H9 (cell line): Measurements from ENCODE around the gene S1PR5. TPM values are rescaled to one million over a fixed set of nuclear protein-coding genes. Genes with fewer than 3 reads are reported as not detected.

Source experiments
- DNase-seq: peaks from one replicate; pipeline ENCODE4 v3.0.0-alpha.2; 2017
- H2AFZ ChIP-seq: one replicate; pipeline ENCODE4 v1.6.1; 2013; ENCODE audit warnings: mild to moderate bottlenecking, low read length, control low read depth, moderate library complexity
- H2AK5ac ChIP-seq: 2 replicates; pipeline ENCODE4 v1.6.1; 2013; ENCODE audit warnings: low read length, control low read depth, mixed read lengths; ENCODE audit not compliant: insufficient read length
- H2BK120ac ChIP-seq: one replicate; pipeline ENCODE4 v1.6.1; 2013; ENCODE audit warnings: low read depth, mild to moderate bottlenecking, low read length, control low read depth, inconsistent platforms; ENCODE audit not compliant: poor library complexity, severe bottlenecking
- H2BK12ac ChIP-seq: 2 replicates; pipeline ENCODE4 v1.6.1; 2013; ENCODE audit warnings: low read length, control low read depth, mixed read lengths, low read depth; ENCODE audit not compliant: insufficient read length
- H2BK15ac ChIP-seq: 2 replicates; pipeline ENCODE4 v1.6.1; 2013; ENCODE audit warnings: low read depth, low read length, control low read depth
- H2BK20ac ChIP-seq: one replicate; pipeline ENCODE4 v1.6.1; 2013; ENCODE audit warnings: low read depth, mild to moderate bottlenecking, low read length, control low read depth, inconsistent platforms; ENCODE audit not compliant: poor library complexity, severe bottlenecking
- H2BK5ac ChIP-seq: 2 replicates; pipeline ENCODE4 v1.6.1; 2013; ENCODE audit warnings: low read length, control low read depth, mixed read lengths; ENCODE audit not compliant: insufficient read length
- H3K14ac ChIP-seq: 2 replicates; pipeline ENCODE4 v1.6.1; 2013; ENCODE audit warnings: low read length, control low read depth; ENCODE audit not compliant: insufficient read depth
- H3K18ac ChIP-seq: 2 replicates; pipeline ENCODE4 v1.6.1; 2013; ENCODE audit warnings: low read depth, mild to moderate bottlenecking, mixed read lengths, low read length, control low read depth; ENCODE audit not compliant: insufficient read length
- H3K23ac ChIP-seq: 2 replicates; pipeline ENCODE4 v1.6.1; 2013; ENCODE audit warnings: low read length, control low read depth, mixed read lengths, low read depth; ENCODE audit not compliant: insufficient read length
- H3K23me2 ChIP-seq: 2 replicates; pipeline ENCODE4 v1.6.1; 2013; ENCODE audit warnings: low read depth, mild to moderate bottlenecking, mixed read lengths, low read length, control low read depth; ENCODE audit not compliant: insufficient read length, poor library complexity, severe bottlenecking
- H3K27ac ChIP-seq: 2 replicates; pipeline ENCODE4 v1.5.1; 2013; ENCODE audit warnings: low read length, control low read depth, mixed read lengths, low read depth; ENCODE audit not compliant: insufficient read length
- H3K27me3 ChIP-seq: 2 replicates; pipeline ENCODE4 v1.6.1; 2013; ENCODE audit warnings: low read length, control low read depth, inconsistent platforms; ENCODE audit not compliant: insufficient read depth
- H3K4ac ChIP-seq: 2 replicates; pipeline ENCODE4 v1.6.1; 2013; ENCODE audit warnings: low read depth, mild to moderate bottlenecking, control low read depth, inconsistent platforms, low read length, moderate library complexity
- H3K4me1 ChIP-seq: 2 replicates; pipeline ENCODE4 v1.6.1; 2013; ENCODE audit warnings: low read length, control low read depth, inconsistent platforms; ENCODE audit not compliant: insufficient read depth
- H3K4me2 ChIP-seq: 2 replicates; pipeline ENCODE4 v1.6.1; 2013; ENCODE audit warnings: low read length, control low read depth, mixed read lengths; ENCODE audit not compliant: insufficient read length, insufficient read depth
- H3K56ac ChIP-seq: 2 replicates; pipeline ENCODE4 v1.6.1; 2013; ENCODE audit warnings: low read depth, mild to moderate bottlenecking, mixed read lengths, low read length, control low read depth; ENCODE audit not compliant: insufficient read length
- H3K79me1 ChIP-seq: 2 replicates; pipeline ENCODE4 v1.6.1; 2013; ENCODE audit warnings: low read depth, mild to moderate bottlenecking, moderate library complexity, low read length, control low read depth, inconsistent platforms; ENCODE audit not compliant: insufficient read depth, poor library complexity, severe bottlenecking
- H3K79me2 ChIP-seq: 2 replicates; pipeline ENCODE4 v1.6.1; 2013; ENCODE audit warnings: low read length, control low read depth, inconsistent platforms; ENCODE audit not compliant: insufficient read depth
- H3K9ac ChIP-seq: 2 replicates; pipeline ENCODE4 v1.6.1; 2013; ENCODE audit warnings: low read length, control low read depth, mixed read lengths; ENCODE audit not compliant: insufficient read length; ENCODE audit errors: extremely low read depth
- H3K9me3 ChIP-seq: one replicate; pipeline ENCODE4 v1.6.1; 2013; ENCODE audit warnings: low read depth, low read length, inconsistent platforms; ENCODE audit not compliant: control insufficient read depth
- H3T11ph ChIP-seq: one replicate; pipeline ENCODE4 v1.6.1; 2013; ENCODE audit warnings: mild to moderate bottlenecking, low read length, control low read depth, inconsistent platforms
- H4K20me1 ChIP-seq: one replicate; pipeline ENCODE4 v1.6.1; 2013; ENCODE audit not compliant: control insufficient read depth, insufficient read length, insufficient read depth
- H4K5ac ChIP-seq: 2 replicates; pipeline ENCODE4 v1.6.1; 2013; ENCODE audit warnings: low read depth, mild to moderate bottlenecking, mixed read lengths, low read length, control low read depth; ENCODE audit not compliant: insufficient read length
- H4K8ac ChIP-seq: replicated peaks from 2 replicates; pipeline ENCODE4 v1.6.1; 2013; ENCODE audit warnings: low read length, control low read depth, mixed read lengths, low read depth; ENCODE audit not compliant: insufficient read length
- H4K91ac ChIP-seq: 2 replicates; pipeline ENCODE4 v1.6.1; 2013; ENCODE audit warnings: low read depth, mild to moderate bottlenecking, moderate library complexity, mixed read lengths, low read length, control low read depth; ENCODE audit not compliant: insufficient read length
- H3K27ac Mint-ChIP-seq, 3 experiments: 2 replicates in 2 of 3; 3 replicates in 1 of 3; pipeline ENCODE4 v1.8.0; 2020 to 2021; ENCODE audit warnings: mixed read lengths in 3 of 3, mild to moderate bottlenecking in 1 of 3, moderate library complexity in 1 of 3
- H3K27me3 Mint-ChIP-seq: 2 replicates; pipeline ENCODE4 v1.8.0; 2021; ENCODE audit warnings: low read depth, mild to moderate bottlenecking, moderate library complexity, mixed read lengths
- H3K36me3 Mint-ChIP-seq, 3 experiments: 2 replicates in 2 of 3; 3 replicates in 1 of 3; pipeline ENCODE4 v1.8.0; 2020 to 2021; ENCODE audit warnings: low read depth in 3 of 3, mixed read lengths in 3 of 3; ENCODE audit not compliant: insufficient read depth in 1 of 3
- H3K4me1 Mint-ChIP-seq, 2 experiments: 2 replicates each; pipeline ENCODE4 v1.8.0; 2020; ENCODE audit warnings: mixed read lengths in 2 of 2
- H3K4me3 Mint-ChIP-seq, 2 experiments: 2 replicates in 1 of 2; 3 replicates in 1 of 2; pipeline ENCODE4 v1.8.0; 2020 to 2021; ENCODE audit warnings: mild to moderate bottlenecking in 2 of 2, mixed read lengths in 2 of 2, moderate library complexity in 1 of 2
- H3K9me3 Mint-ChIP-seq, 2 experiments: 2 replicates in 1 of 2; 3 replicates in 1 of 2; pipeline ENCODE4 v1.8.0; 2020; ENCODE audit warnings: mild to moderate bottlenecking in 2 of 2, mixed read lengths in 2 of 2, moderate library complexity in 1 of 2
- WGBS: extraction: QIAGEN DNeasy Blood & Tissue Kit; methylation state at CpG from one replicate; pipeline ENCODE4 v1.1.7; 2013; ENCODE audit warnings: missing lambda C conversion rate, low lambda C conversion rate, mixed read lengths; ENCODE audit not compliant: insufficient read length; ENCODE audit errors: extremely low coverage; 5-methylcytosine and 5-hydroxymethylcytosine counted together
- total RNA-seq: library from RNA; stranded (reverse); gene quantifications from 2 replicates; pipeline ENCODE4 v1.2.1, GENCODE V29; 2021
- TF ChIP-seq, protein P1 (sequence below): fragments of 200-600 bp; sonication (generic); conservative IDR thresholded peaks from 3 replicates; pipeline ENCODE4 v1.8.0; 2021; ENCODE audit warnings: antibody characterized with exemption, mild to moderate bottlenecking

The S1PR5 gene
- total RNA-seq, 1 experiment from 2014 or later: 8.1 TPM

DNA sequence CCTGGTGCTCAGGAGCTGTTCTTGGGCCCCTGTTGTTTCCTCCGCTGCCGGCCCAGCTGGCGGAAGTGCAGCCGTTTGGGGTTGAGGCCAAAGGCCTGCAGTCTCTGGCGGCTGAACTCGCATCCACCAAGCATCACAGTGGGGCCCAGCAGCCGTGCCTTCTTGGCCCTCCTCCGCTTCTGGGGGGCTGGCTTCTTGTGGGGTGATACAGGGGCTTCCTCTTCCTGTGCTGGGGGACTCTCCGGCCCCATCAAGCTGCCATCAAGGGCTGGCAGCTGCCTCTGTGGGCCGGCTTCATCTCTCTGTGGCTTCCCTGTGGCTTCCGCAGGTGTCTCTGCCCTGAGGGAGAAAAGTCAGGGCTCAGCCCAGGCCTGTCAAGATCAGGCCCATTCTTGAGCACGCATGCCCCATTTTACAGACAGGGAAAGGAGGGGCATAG lies 36.7 kb upstream of the S1PR5 start:
- no peak overlapping the region for H3K9ac ChIP-seq
- H3K18ac ChIP-seq: no peak overlapping the region
- H3K36me3 Mint-ChIP-seq: peaks cover 33 to 92% (median 76%) of the 10 kb centered on the region in 3 experiments; a peak in 6 of 7 replicates
- no peak overlapping the region for H3K4me2 ChIP-seq
- no peaks in the 10 kb centered on the region for H3K9me3 Mint-ChIP-seq
- H4K5ac ChIP-seq: no peak overlapping the region
- H3T11ph ChIP-seq: no peak overlapping the region
- no peak overlapping the region for H3K56ac ChIP-seq
- no peak overlapping the region for H2BK5ac ChIP-seq
- H3K23me2 ChIP-seq: no peaks in the 10 kb centered on the region
- H2BK12ac ChIP-seq: no peak overlapping the region
- no peaks in the 10 kb centered on the region for H3K79me2 ChIP-seq
- no peak overlapping the region for H2AK5ac ChIP-seq
- H3K14ac ChIP-seq: no peak overlapping the region
- no peaks in the 10 kb centered on the region for H3K27me3 Mint-ChIP-seq
- H3K23ac ChIP-seq: no peak overlapping the region
- H4K91ac ChIP-seq: no peak overlapping the region
- H2BK120ac ChIP-seq: no peak overlapping the region
- no peak overlapping the region for H4K8ac ChIP-seq
- H4K20me1 ChIP-seq: peaks cover 2% of the 10 kb centered on the region
- no peak overlapping the region for H3K4ac ChIP-seq
- H2BK20ac ChIP-seq: no peak overlapping the region
- no peaks in the 10 kb centered on the region for H3K9me3 ChIP-seq
- no peaks in the 10 kb centered on the region for H3K79me1 ChIP-seq
- H2BK15ac ChIP-seq: no peak overlapping the region
- H3K4me3 Mint-ChIP-seq: no peak overlapping the region
- no peaks in the 10 kb centered on the region for H3K4me1 ChIP-seq
- TF ChIP-seq, protein P1, sequence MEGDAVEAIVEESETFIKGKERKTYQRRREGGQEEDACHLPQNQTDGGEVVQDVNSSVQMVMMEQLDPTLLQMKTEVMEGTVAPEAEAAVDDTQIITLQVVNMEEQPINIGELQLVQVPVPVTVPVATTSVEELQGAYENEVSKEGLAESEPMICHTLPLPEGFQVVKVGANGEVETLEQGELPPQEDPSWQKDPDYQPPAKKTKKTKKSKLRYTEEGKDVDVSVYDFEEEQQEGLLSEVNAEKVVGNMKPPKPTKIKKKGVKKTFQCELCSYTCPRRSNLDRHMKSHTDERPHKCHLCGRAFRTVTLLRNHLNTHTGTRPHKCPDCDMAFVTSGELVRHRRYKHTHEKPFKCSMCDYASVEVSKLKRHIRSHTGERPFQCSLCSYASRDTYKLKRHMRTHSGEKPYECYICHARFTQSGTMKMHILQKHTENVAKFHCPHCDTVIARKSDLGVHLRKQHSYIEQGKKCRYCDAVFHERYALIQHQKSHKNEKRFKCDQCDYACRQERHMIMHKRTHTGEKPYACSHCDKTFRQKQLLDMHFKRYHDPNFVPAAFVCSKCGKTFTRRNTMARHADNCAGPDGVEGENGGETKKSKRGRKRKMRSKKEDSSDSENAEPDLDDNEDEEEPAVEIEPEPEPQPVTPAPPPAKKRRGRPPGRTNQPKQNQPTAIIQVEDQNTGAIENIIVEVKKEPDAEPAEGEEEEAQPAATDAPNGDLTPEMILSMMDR: no peak
- H2AFZ ChIP-seq: no peak overlapping the region
- no peaks in the 10 kb centered on the region for H3K27me3 ChIP-seq
- H3K27ac ChIP-seq: no peak overlapping the region
- DNase-seq: no peak
- H3K27ac Mint-ChIP-seq: 0 out of 7 replicates have a peak overlapping the region, but pooled peaks of 1 of the 3 experiments have one; percentile 47
- WGBS: no CpG with 5 or more reads among the region's 12 CpGs
- no peaks in the 10 kb centered on the region for H3K4me1 Mint-ChIP-seq
